ENCODE data around the gene HOXC9. TPM values are rescaled to one million over a fixed set of nuclear protein-coding genes. Genes with fewer than 3 reads are reported as not detected.

Gene HOXC9
- total and polyA plus RNA-seq, 2 of the 4 experiments (the other 2 are of a cell fraction), result 0.26 TPM; not detected in 1

- no peak overlapping the region for H2AK9ac ChIP-seq (replicated peaks; ENCODE audit: low read depth, low read length, poor library complexity)
- intact Hi-C loops (cut with micrococcal nuclease) (no loop called here), in situ Hi-C loops (cut with MboI; ENCODE audit: low sequenced_read_pairs) (no loop called here), dilution Hi-C loops (cut with HindIII; ENCODE audit: low sequenced_read_pairs, unreplicated experiment) (no loop called here)
- H2BK15ac ChIP-seq (ENCODE audit: low read depth, low read length), result no peak overlapping the region
- H3K4me2 ChIP-seq (ENCODE audit: low read depth, low read length), result no peak overlapping the region
- no peak overlapping the region for H2AFZ ChIP-seq (replicated peaks; ENCODE audit: low read length, poor library complexity)
- no peak overlapping the region for H2BK120ac ChIP-seq (ENCODE audit: low read depth, low read length)
- DNase-seq (no peak), ATAC-seq (ENCODE audit: low read depth) (no peak)
- H3K9ac ChIP-seq (ENCODE audit: low read depth, low read length), result no peak overlapping the region
- H3K23ac ChIP-seq (ENCODE audit: low read depth, low read length), result no peak overlapping the region
- H4K8ac ChIP-seq (ENCODE audit: low read depth in 2 of 2, low read length in 2 of 2), result no peak overlapping the region
- H3K56ac ChIP-seq (ENCODE audit: extremely low read depth, insufficient read depth, low read length), result no peak overlapping the region
- no peak overlapping the region for H4K91ac ChIP-seq (ENCODE audit: insufficient read depth, low read depth, low read length)
- H4K5ac ChIP-seq (ENCODE audit: low read depth, low read length), result no peak overlapping the region
- no peaks in the 10 kb centered on the region for H4K20me1 ChIP-seq (ENCODE audit: insufficient read depth, low read length)
- no peak overlapping the region for H3K14ac ChIP-seq (replicated peaks; ENCODE audit: low read depth, low read length)
- no TSS peak for BruUV-seq (replicated peaks)
- no peak overlapping the region for H3K4ac ChIP-seq (ENCODE audit: low read depth, low read length)
- no peak overlapping the region for H2BK20ac ChIP-seq (ENCODE audit: low read depth, low read length)
- H3K4me3 ChIP-seq (ENCODE audit: insufficient read depth, low read depth, low read length), result no peak overlapping the region
- H3K79me1 ChIP-seq (ENCODE audit: low read depth in 1 of 2, low read length in 2 of 2), result no peaks in the 10 kb centered on the region
- peaks cover 93% of the 10 kb centered on the region for H3K27me3 ChIP-seq (ENCODE audit: control insufficient read depth, insufficient read depth, low read length)
- no peaks in the 10 kb centered on the region for H3K9me1 ChIP-seq (ENCODE audit: insufficient read depth, low read length)
- H2AK5ac ChIP-seq (ENCODE audit: low read depth, low read length), result no peak overlapping the region
- ChIA-PET POLR2A (ENCODE audit: unreplicated experiment) (no interaction called here), CTCF (no interaction called here)
- no peak overlapping the region for H3K27ac ChIP-seq (ENCODE audit: insufficient read depth, low read length)
- TF ChIP-seq RFX5 (IDR thresholded peaks at IDR 0.05; ENCODE audit: low read depth, low read length) (no peak), RAD21 (IDR thresholded peaks at IDR 0.05; ENCODE audit: low read length) (no peak), MXI1 (IDR thresholded peaks at IDR 0.05; ENCODE audit: borderline replicate concordance, low read depth, low read length) (no peak), SMC3 (IDR thresholded peaks at IDR 0.05; ENCODE audit: low read depth, low read length) (no peak)
- H3K18ac ChIP-seq (ENCODE audit: low read depth, low read length), result no peak overlapping the region
- H3K4me1 ChIP-seq (ENCODE audit: control insufficient read depth, insufficient read depth, low read length), result no peaks in the 10 kb centered on the region
- WGBS, 2 experiments (ENCODE audit: extremely low coverage in 2 of 2, insufficient read length in 1 of 2), result 0% methylated on average over 1 of the region's 3 CpGs; no CpG with 5 or more reads in 1 of the 2 experiments
- H2BK5ac ChIP-seq (ENCODE audit: low read depth, low read length, poor library complexity, severe bottlenecking), result no peak overlapping the region
- H3K36me3 ChIP-seq (ENCODE audit: control insufficient read depth, insufficient read depth, low read length), result no peaks in the 10 kb centered on the region
- H3K9me3 ChIP-seq (ENCODE audit: control insufficient read depth, insufficient read depth, low read length), result peaks cover 6% of the 10 kb centered on the region
Observed at GRCh38 chr12:53958128-53958527, 41.8 kb upstream of the HOXC9 start.
